Measurements from ENCODE around the gene LRFN4.
"Not testable (repeated sequence)": the region's sequence is repeated elsewhere in the genome, so short reads cannot be mapped to it uniquely, and the experiment has no call there.

Gene LRFN4

DNA sequence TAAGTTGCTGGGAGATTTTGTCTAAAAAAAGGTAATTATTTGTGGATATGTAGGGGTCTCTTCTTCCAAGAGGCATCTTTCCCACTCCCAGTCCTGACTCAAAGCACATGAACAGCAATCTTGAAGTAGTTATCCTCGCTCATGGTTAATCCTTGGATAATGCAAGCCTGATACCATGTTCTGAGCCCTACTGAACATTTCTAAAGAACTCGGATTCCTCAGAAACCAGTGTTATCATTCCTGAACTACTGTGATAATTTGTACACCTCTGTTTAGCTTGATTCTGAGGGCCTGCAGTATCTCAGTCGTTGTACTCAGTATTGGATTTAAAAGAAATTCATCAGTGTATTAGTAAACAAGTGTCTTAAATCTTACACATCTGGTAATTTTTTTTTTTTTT is 36.0 kb upstream of the LRFN4 start:
- H3K4me1 ChIP-seq (ENCODE audit: insufficient read depth, insufficient read length) = no peaks in the 10 kb centered on the region
- no peak for DNase-seq (ENCODE audit: low read depth, low spot score)
- no peak overlapping the region for H3K4me3 ChIP-seq (ENCODE audit: insufficient read length, low read depth)
- peaks cover 19% of the 10 kb centered on the region for H3K36me3 ChIP-seq (ENCODE audit: insufficient read depth, insufficient read length, low read length)
- TF ChIP-seq SUZ12 (IDR thresholded peaks at IDR 0.05; ENCODE audit: extremely low read depth, insufficient read depth, insufficient read length) (no peak), ZNF274 (IDR thresholded peaks at IDR 0.05; ENCODE audit: low read depth, low read length) (no peak), YY1 (IDR thresholded peaks at IDR 0.05; ENCODE audit: insufficient read depth, insufficient read length) (no peak)
- no peaks in the 10 kb centered on the region for H3K9me3 ChIP-seq (ENCODE audit: insufficient read depth, low read length)
- no peaks in the 10 kb centered on the region for H3K27me3 ChIP-seq (ENCODE audit: insufficient read depth, insufficient read length)
- no peak overlapping the region for H3K9ac ChIP-seq (ENCODE audit: insufficient read length, low read depth)

DNA sequence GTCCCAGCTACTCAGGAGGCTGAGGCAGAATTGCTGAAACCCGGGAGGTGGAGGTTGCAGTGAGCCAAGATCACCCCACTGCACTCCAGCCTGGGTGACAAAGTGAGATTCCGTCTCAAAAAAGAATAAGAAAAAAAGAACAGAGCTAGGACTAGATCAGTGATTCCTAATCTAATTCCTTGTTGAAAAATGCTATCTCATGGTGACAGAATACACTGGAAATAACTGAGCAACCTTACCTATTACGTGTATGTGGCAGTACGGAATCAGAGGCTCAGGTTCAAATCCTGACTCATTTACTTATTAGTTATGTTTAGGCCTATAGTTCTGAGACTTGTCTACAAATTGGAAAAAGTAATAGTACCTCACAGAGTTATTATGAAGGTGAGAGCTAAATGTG is 33.2 kb upstream of the LRFN4 start:
- no peak for TF ChIP-seq SUZ12 (IDR thresholded peaks at IDR 0.05; ENCODE audit: extremely low read depth, insufficient read depth, insufficient read length)
- TF ChIP-seq YY1 (IDR thresholded peaks at IDR 0.05; ENCODE audit: insufficient read depth, insufficient read length) = no peak
- no peak for TF ChIP-seq ZNF274 (IDR thresholded peaks at IDR 0.05; ENCODE audit: low read depth, low read length)

DNA sequence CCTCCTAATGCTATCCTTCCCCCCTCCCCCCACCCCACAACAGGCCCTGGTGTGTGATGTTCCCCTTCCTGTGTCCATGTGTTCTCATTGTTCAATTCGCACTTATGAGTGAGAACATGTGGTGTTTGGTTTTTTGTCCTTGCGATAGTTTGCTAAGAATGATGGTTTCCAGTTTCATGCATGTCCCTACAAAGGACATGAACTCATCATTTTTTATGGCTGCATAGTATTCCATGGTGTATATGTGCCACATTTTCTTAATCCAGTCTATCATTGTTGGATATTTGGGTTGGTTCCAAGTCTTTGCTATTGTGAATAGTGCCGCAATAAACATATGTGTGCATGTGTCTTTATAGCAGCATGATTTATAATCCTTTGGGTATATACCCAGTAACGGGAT is 32.3 kb upstream of the LRFN4 start:
- H3K27me3 ChIP-seq (ENCODE audit: insufficient read depth, insufficient read length); H3K9me3 ChIP-seq (ENCODE audit: insufficient read depth, low read length); H3K4me1 ChIP-seq (ENCODE audit: insufficient read depth, insufficient read length); H3K4me3 ChIP-seq (ENCODE audit: insufficient read length, low read depth); H3K9ac ChIP-seq (ENCODE audit: insufficient read length, low read depth); DNase-seq (ENCODE audit: low read depth, low spot score): not testable (repeated sequence)
- peaks cover 26% of the 10 kb centered on the region for H3K36me3 ChIP-seq (ENCODE audit: insufficient read depth, insufficient read length, low read length)

More for the DNA sequence above, 33.2 kb upstream of the LRFN4 start:
- Histone ChIP-seq H3K9me3 (ENCODE audit: insufficient read depth, low read length) (no peaks in the 10 kb centered on the region), H3K4me3 (ENCODE audit: insufficient read length, low read depth) (no peak overlapping the region), H3K27me3 (ENCODE audit: insufficient read depth, insufficient read length) (no peaks in the 10 kb centered on the region), H3K9ac (ENCODE audit: insufficient read length, low read depth) (no peak overlapping the region), H3K4me1 (ENCODE audit: insufficient read depth, insufficient read length) (no peaks in the 10 kb centered on the region), H3K36me3 (ENCODE audit: insufficient read depth, insufficient read length, low read length) (peaks cover 18% of the 10 kb centered on the region)
- no peak for DNase-seq (ENCODE audit: low read depth, low spot score)

DNA sequence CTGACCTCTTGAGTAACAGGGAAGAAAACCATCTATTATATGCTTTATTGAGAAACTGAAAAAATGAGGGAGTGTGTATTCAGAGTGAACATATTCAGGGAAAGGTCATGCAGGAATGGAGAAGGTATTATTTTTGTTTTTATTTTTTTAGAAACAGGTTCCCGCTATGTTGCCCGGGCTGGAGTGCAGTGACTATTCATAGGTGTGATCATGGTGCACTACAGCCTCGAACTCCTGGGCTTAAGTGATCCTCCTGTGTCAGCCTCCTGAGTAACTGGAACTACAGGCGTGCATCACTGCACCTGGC is 22.4 kb upstream of the LRFN4 start:
- no peak overlapping the region for H3K9ac ChIP-seq (ENCODE audit: insufficient read length, low read depth)
- TF ChIP-seq YY1 (IDR thresholded peaks at IDR 0.05; ENCODE audit: insufficient read depth, insufficient read length) (no peak), ZNF274 (IDR thresholded peaks at IDR 0.05; ENCODE audit: low read depth, low read length) (no peak), SUZ12 (IDR thresholded peaks at IDR 0.05; ENCODE audit: extremely low read depth, insufficient read depth, insufficient read length) (no peak)
- H3K27me3 ChIP-seq (ENCODE audit: insufficient read depth, insufficient read length) = no peaks in the 10 kb centered on the region

DNA sequence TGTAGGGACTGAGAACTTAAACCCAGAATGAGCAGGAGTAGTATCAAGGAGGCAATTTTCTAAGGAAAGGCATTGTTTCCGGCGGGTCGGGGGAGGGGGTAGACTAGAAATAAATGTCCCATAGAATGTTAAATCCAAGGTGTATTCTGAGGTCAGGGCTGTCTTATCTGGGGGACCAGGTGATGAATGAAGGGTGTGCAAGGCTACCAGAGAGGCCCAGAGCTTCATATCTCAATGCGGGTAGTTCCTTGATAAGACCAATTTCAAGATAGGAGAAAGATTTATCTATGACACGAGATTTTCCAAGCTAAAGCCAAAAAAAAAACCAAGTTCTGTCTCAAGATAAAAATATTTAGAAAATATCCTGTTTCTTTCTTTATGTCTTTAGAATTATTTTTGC is 21.9 kb upstream of the LRFN4 start:
- Histone ChIP-seq H3K4me3 (ENCODE audit: insufficient read length, low read depth) (no peak overlapping the region), H3K36me3 (ENCODE audit: insufficient read depth, insufficient read length, low read length) (peaks cover 25% of the 10 kb centered on the region), H3K27me3 (ENCODE audit: insufficient read depth, insufficient read length) (no peaks in the 10 kb centered on the region), H3K4me1 (ENCODE audit: insufficient read depth, insufficient read length) (no peaks in the 10 kb centered on the region), H3K9me3 (ENCODE audit: insufficient read depth, low read length) (no peaks in the 10 kb centered on the region), H3K9ac (ENCODE audit: insufficient read length, low read depth) (no peak overlapping the region)
- no peak for DNase-seq (ENCODE audit: low read depth, low spot score)
- no peak for TF ChIP-seq YY1 (IDR thresholded peaks at IDR 0.05; ENCODE audit: insufficient read depth, insufficient read length)
- no peak for TF ChIP-seq SUZ12 (IDR thresholded peaks at IDR 0.05; ENCODE audit: extremely low read depth, insufficient read depth, insufficient read length)
- no peak for TF ChIP-seq ZNF274 (IDR thresholded peaks at IDR 0.05; ENCODE audit: low read depth, low read length)

More for the DNA sequence above, 22.4 kb upstream of the LRFN4 start:
- H3K9me3 ChIP-seq (ENCODE audit: insufficient read depth, low read length) = no peaks in the 10 kb centered on the region
- H3K4me3 ChIP-seq (ENCODE audit: insufficient read length, low read depth) = no peak overlapping the region
- H3K36me3 ChIP-seq (ENCODE audit: insufficient read depth, insufficient read length, low read length) = peaks cover 23% of the 10 kb centered on the region
- no peaks in the 10 kb centered on the region for H3K4me1 ChIP-seq (ENCODE audit: insufficient read depth, insufficient read length)
- DNase-seq (ENCODE audit: low read depth, low spot score) = no peak

DNA sequence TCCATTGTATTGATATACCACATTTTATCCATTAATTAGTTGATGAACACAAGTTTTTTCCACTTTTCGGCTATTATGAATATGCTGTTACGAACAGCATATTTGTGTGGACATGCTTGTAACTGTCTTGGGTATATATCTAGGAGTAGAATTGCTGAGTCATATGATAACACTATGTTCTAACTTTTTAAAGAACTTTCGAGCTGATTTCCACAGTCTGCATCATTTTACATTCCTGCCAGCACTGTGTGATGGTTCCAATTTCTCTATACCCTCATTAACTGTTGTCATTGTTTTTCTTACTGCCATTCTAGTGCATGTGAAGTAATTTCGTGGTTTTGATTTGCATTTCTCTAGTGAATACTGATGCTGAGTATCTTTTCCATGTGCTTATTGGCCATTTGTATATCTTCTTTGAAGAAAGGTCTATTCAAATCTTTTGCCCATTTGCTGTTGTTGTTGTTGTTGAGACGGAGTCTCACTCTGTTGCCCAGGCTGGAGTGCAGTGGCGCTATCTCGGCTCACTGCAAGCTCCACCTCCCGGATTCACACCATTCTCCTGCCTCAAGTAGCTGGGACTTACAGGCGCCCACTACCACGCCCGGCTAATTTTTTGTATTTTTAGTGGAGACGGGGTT is 21.0 kb upstream of the LRFN4 start:
- DNase-seq (ENCODE audit: low read depth, low spot score) = no peak
- Histone ChIP-seq H3K9ac (ENCODE audit: insufficient read length, low read depth) (no peak overlapping the region), H3K4me3 (ENCODE audit: insufficient read length, low read depth) (no peak overlapping the region), H3K9me3 (ENCODE audit: insufficient read depth, low read length) (no peaks in the 10 kb centered on the region), H3K27me3 (ENCODE audit: insufficient read depth, insufficient read length) (no peaks in the 10 kb centered on the region), H3K36me3 (ENCODE audit: insufficient read depth, insufficient read length, low read length) (peaks cover 34% of the 10 kb centered on the region), H3K4me1 (ENCODE audit: insufficient read depth, insufficient read length) (no peaks in the 10 kb centered on the region)
- TF ChIP-seq SUZ12 (IDR thresholded peaks at IDR 0.05; ENCODE audit: extremely low read depth, insufficient read depth, insufficient read length) (no peak), YY1 (IDR thresholded peaks at IDR 0.05; ENCODE audit: insufficient read depth, insufficient read length) (no peak), ZNF274 (IDR thresholded peaks at IDR 0.05; ENCODE audit: low read depth, low read length) (no peak)

DNA sequence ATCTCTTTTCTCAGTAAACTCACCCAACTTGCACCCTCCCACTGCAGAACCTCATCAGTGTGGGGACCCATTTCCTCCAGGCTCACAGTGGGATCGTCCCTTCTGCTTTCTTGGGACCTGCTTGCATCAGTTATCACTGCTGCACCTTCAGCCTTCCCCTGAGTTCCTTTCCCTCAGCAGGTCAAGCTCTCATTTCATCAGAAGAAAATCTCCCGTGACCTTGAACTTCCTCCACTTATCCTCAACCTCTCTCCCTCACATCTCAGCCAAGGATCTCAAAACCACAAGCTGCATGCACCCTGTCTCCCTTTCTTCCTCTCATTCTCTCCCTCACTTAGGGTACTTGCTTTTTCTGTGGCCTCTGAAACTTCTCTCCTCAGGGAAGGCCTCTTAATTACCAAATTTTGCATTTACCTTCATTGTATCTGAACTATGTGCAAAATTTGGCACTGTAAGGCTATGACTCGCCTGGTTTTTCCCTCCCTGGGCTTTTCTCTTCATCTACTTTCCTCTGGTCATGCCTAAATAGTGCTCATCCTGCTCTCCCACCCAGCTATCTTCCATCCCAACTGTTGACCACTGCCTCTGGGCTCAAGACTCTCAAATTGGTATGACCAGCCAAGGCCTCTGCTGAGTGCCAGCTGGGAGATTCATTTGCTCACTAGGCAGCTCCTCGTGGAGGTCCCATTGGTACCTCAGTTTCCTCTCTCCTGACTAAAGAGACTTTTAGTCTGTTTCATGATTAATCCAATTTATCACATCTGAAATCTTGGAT is 16.4 kb upstream of the LRFN4 start:
- no peaks in the 10 kb centered on the region for H3K9me3 ChIP-seq (ENCODE audit: insufficient read depth, low read length)
- peaks cover 7% of the 10 kb centered on the region for H3K4me1 ChIP-seq (ENCODE audit: insufficient read depth, insufficient read length)
- no peak overlapping the region for H3K9ac ChIP-seq (ENCODE audit: insufficient read length, low read depth)
- no peaks in the 10 kb centered on the region for H3K27me3 ChIP-seq (ENCODE audit: insufficient read depth, insufficient read length)
- peaks cover 55% of the 10 kb centered on the region for H3K36me3 ChIP-seq (ENCODE audit: insufficient read depth, insufficient read length, low read length)
- TF ChIP-seq SUZ12 (IDR thresholded peaks at IDR 0.05; ENCODE audit: extremely low read depth, insufficient read depth, insufficient read length) = no peak
- no peak for TF ChIP-seq YY1 (IDR thresholded peaks at IDR 0.05; ENCODE audit: insufficient read depth, insufficient read length)
- no peak overlapping the region for H3K4me3 ChIP-seq (ENCODE audit: insufficient read length, low read depth)
- no peak for DNase-seq (ENCODE audit: low read depth, low spot score)
